T-helper 1 cell treated with Interleukin-12 subunit alpha and Interleukin-12 subunit beta and Interleukin-4 antibody, amounts not matched to agents 30 ng/mL and 1 ng/mL, for 36 hours (primary cell): ENCODE results near the gene ARHGAP12. TPM values are rescaled to one million over a fixed set of nuclear protein-coding genes. Genes with fewer than 3 reads are reported as not detected.
"Not testable (repeated sequence)": the region's sequence is repeated elsewhere in the genome, so short reads cannot be mapped to it uniquely, and the experiment has no call there.

ENCODE experiments used
- intact Hi-C: fragments of 100-400 bp; cut with micrococcal nuclease; formaldehyde crosslinking; loops from one replicate; pipeline ENCODE4 v1.15.1; 2024
- total RNA-seq: library from RNA; stranded (reverse); gene quantifications from 2 replicates; pipeline ENCODE4 v1.2.3, GENCODE V29; 2022

ARHGAP12 gene
- 5.8 and 7.2 TPM in 2 replicates for total RNA-seq

GRCh38 chr10:31928549-31929260 is at the start of gene ARHGAP12:
Gene ARHGAP12 (minus strand): TSS chr10:31928831. CDS start chr10:31908855, 19,976 bp downstream.
- intact Hi-C loops, result loop anchor here (1.0 to 10.0 kb wide), 14 partner anchors 66 to 1494 kb away; partner anchors contain the start of genes CCDC7, EPC1 and MAP3K8

DNA sequence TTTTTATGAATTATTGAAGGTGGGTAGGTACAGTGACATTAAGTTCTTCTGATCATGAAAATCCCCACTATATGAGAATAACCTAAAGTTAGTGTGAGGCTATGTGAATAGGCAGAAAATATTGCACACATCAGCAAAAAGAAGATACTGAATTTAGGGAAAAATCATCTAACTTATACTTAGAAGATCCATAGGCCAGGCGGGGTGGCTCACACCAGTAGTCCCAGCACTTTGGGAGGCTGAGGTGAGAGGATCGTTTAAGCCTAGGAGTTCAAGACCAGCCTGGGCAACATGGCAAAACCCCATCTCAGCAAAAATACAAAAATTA is 49.5 kb upstream of the ARHGAP12 start:
- intact Hi-C loops, result no loop called here

DNA sequence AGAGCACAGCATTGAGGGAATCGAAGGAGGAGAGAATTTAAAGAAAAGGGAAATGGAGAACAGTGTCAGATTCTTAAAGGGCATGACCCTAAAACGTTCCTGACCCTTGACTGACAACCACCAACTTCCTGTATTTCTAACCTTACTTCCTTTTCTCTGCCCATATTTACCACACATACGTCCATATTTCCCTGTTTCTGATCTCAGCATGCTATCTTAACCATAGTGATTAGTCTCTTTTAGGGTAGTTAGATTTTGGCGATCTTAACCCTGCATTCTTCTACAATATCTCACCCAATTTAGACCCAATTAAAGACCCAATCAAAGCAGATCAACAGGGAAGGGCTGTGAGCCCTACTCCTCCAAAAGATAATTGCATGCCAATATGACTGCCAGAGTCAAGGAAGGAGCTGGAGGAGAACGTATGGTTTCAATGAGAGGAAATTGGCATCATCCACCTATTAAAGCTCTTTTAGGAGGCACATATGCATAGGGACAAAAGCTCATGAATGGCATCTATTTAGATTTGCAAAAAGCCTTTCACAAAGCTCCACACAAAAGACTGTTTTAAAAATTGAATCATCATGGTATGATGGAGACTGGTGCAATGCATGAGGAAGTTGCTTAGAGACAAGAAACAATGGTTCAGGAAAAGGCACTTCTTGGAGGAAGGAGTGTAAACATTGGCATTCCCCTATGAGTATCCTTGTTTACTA is 49.0 kb upstream of the ARHGAP12 start:
- intact Hi-C loops, result no loop called here

GRCh38 chr10:31975157-31975765 is 46.6 kb upstream of the ARHGAP12 start:
- intact Hi-C loops, result no loop called here

DNA sequence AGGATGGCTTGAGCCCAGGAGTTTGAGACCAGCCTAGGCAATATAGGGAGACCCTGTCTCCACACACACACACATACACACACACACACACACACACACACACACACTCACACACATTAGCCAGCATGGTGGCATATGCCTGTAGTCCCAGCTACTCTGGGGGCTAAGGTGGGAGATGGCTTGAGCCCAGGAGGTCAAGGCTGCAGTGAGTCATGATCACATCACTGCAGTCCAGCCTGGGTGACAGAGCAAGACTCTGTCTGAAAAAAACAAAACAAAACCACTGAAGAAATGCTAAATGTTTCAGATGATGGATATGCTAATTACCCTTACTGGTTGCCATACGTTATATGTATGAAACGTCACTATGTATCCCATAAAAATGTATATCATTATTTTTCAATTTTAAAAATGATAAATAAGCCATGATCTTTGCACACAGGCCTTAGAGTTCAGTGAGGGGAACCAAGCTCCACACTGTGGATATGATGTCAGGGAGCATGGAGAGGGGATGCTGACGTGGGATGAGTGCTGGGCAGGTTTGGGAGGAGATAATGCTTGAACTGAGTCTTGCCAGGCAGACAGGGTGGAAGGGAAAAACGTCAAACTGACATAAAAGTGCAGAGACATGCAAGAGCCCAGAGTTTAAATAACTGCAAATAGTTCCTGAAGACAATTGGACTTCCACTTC is 45.9 kb upstream of the ARHGAP12 start:
- intact Hi-C loops, result no loop called here

DNA sequence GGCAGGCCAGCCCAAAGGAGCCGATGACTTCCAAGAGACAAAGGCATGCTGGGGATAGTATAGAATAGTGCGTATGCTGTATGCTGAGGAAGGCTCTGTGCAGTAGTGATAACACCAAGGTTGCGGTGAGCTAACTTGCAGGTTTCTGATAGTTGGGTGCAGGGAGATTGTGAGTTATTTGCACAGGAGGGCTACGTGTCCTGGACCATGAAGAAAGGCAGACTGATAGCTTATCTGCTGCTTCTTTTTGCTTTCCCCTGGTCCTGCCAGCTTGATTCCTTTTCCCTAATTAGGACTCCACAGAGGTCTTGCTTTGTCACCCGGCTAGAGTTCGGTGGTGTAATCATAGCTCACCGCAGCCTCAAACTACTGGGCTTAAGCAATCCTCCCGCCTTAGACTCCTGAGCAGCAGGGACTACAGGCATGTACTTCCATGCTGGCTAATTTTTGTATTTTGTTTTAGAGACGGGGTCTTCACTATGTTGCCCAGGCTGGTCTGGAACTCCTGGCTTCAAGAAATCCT is 43.9 kb upstream of the ARHGAP12 start:
- intact Hi-C loops, result no loop called here

DNA sequence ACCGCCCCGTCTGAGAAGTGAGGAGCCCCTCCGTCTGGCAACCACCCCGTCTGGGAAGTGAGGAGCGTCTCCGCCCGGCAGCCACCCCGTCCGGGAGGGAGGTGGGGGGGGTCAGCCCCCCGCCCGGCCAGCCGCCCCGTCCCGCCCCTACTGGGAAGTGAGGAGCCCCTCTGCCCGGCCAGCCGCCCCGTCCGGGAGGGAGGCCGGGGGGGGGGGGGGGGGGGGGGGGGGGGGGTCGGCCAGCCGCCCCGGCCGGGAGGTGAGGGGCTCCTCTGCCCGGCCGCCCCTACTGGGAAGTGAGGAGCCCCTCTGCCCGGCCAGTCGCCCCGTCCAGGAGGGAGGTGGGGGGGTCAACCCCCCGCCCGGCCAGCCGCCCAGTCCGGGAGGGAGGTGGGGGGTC is 41.2 kb upstream of the ARHGAP12 start:
- intact Hi-C loops, result not testable (repeated sequence)

DNA sequence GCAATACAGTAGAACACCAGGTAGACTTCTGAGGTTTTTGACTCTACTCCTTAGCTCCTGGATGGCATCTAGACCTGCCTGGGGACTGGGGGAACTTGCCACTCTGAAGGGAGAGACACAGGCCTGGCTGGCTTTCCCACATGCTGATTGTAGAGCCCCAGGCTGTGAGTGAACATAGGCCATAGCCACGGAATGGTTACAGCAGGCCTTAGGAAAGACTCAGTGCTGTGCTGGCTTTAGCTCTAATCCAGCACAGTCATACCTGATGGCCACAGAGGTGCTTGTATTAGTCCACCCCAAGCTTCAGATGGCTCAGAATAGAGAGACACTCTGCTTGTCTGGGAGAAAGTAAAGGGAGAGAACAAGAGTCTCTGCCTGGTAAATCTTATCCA is 35.0 kb upstream of the ARHGAP12 start:
- intact Hi-C loops, result no loop called here

DNA sequence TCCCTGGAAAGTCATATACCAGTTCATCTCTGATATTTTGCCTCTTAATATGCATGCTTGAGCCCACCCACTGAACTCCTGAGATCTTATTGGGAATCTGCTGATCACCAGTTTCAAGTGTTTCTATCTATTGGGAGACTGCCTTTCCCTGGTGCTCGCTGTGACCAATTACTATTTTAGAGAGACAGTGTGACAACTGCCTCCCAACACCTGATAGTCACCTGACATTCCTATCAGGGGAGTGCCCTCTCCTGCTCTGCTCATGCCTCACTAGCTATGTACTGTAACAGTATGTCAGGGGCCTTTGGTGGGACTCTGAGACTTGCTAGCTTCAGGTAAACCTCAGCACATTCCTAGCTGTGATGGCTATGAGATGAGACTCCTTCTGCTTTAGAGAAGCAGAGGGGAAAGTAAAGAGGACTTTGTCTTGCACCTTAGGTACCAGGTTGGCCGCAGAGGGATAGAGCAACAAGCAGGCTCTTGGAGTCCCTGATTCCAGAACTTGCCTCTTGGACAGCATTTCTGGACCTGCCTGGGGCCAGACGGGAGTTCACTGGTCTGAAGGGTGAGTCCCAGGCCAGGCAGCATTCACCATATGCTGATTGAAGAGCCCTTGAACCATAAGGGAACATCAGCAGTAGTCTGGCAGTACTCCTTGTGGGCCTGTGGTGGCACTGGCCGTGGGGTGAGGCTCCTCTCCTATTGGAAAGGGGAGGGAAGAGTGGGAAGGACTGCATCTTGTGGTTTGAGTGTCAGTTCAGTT is 34.4 kb upstream of the ARHGAP12 start:
- intact Hi-C loops, result no loop called here

- intact Hi-C loops, result loop anchor here (2.0 kb wide), 1 partner anchor 43 kb away; no protein-coding TSS in a partner anchor
Measured at GRCh38 chr10:31961277-31962074, 32.8 kb upstream of the ARHGAP12 start.

GRCh38 chr10:31959461-31960173 is 31.0 kb upstream of the ARHGAP12 start:
- intact Hi-C loops, result loop anchor here (2.0 kb wide), 1 partner anchor 45 kb away; no protein-coding TSS in a partner anchor

- intact Hi-C loops, result no loop called here
Measured at GRCh38 chr10:31958856-31959255, 30.2 kb upstream of the ARHGAP12 start.

GRCh38 chr10:31956200-31956946 is 27.7 kb upstream of the ARHGAP12 start:
- intact Hi-C loops, result no loop called here

DNA sequence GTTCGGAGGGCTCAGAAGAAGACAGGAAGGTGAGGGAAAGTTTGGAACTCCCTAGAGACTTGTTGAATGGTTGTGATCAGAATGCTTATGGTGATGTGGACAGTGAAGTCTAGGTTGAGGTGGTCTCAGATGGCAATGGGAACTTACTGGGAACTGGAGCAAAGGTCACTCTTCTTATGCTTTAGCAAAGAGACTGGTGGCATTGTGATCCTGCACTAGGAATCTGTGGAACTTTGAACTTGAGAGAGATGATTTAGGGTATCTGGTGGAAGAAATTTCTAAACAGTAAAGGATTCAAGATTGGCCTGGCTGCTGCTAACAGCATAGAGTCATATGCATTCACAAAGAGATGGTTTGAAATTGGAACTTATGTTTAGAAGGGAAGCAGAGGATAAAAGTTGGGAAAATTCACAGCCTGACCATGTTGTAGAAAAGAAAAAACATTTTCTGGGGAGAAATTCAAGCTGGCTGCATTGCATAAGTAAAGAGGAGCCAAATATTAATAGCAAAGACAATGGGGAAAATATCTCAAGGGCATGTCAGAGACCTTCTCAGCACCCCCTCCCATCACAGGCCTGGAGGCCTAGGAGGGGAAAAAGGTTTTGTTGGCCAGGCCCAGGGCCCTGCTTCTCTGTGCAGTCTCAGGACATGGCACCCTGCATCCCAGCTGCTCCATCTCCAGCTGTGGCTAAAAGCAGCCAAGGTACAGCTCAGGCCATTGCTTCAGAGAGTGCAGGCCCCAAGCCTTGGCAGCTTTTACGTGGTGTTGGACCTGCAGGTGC is 26.0 kb upstream of the ARHGAP12 start:
- intact Hi-C loops, result no loop called here

- intact Hi-C loops, result no loop called here
Measured at GRCh38 chr10:31953480-31953879, 24.8 kb upstream of the ARHGAP12 start.

- intact Hi-C loops, result no loop called here
Measured at GRCh38 chr10:31953080-31953479, 24.4 kb upstream of the ARHGAP12 start.

DNA sequence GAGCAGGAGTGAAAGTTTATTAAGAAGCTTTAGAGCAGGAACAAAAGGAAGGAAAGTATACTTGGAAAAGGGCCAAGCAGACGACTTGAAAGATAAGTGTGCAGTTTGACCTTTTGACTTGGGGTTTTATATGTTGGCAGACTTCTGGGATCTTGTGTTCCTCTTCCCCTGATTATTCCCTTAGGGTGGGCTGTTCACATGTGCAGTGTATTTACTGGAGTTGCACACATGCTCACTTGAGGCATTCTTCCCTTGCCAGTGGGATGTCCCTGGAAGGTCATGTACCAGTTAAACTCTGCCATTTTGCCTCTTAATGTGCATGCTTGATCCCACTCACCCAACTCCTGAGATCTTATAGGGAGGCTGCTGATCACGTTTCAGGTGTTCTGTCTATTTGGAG is 23.4 kb upstream of the ARHGAP12 start:
- intact Hi-C loops, result no loop called here

GRCh38 chr10:31949266-31949665 is 20.6 kb upstream of the ARHGAP12 start:
- intact Hi-C loops, result loop anchor here (5.0 kb wide), 1 partner anchor 87 kb away; no protein-coding TSS in a partner anchor
